Effector CD4-positive, alpha-beta T cell (primary cell): ENCODE results near the gene NINJ2.
"Not testable (repeated sequence)": the region's sequence is repeated elsewhere in the genome, so short reads cannot be mapped to it uniquely, and the experiment has no call there.

Experiments used
- DNase-seq: peaks from one replicate; pipeline ENCODE4 v3.0.0-alpha.2; 2020

The NINJ2 gene

GRCh38 chr12:640773-641172 is 22.5 kb downstream of the NINJ2 start:
- no peak for DNase-seq

- DNase-seq: no peak
Measured at GRCh38 chr12:639988-640387, 23.3 kb downstream of the NINJ2 start.

GRCh38 chr12:639566-639965 is 23.7 kb downstream of the NINJ2 start:
- no peak for DNase-seq

- no peak for DNase-seq
Measured at GRCh38 chr12:638953-639557, 24.2 kb downstream of the NINJ2 start.

GRCh38 chr12:636632-637031 is 26.6 kb downstream of the NINJ2 start:
- no peak for DNase-seq

- DNase-seq: no peak
Measured at GRCh38 chr12:633731-634130, 29.5 kb downstream of the NINJ2 start.

- DNase-seq: no peak
Measured at GRCh38 chr12:632102-632696, 31.0 kb downstream of the NINJ2 start.

GRCh38 chr12:630656-631632 is 32.3 kb downstream of the NINJ2 start:
- peak; percentile 49 for DNase-seq

GRCh38 chr12:628742-629078 is 34.5 kb downstream of the NINJ2 start:
- DNase-seq: not testable (repeated sequence)

GRCh38 chr12:627863-628741 is 35.1 kb downstream of the NINJ2 start:
- no peak for DNase-seq

- DNase-seq: no peak
Measured at GRCh38 chr12:627285-627684, 36.0 kb downstream of the NINJ2 start.

GRCh38 chr12:625998-626397 is 37.2 kb downstream of the NINJ2 start:
- no peak for DNase-seq

- no peak for DNase-seq
Measured at GRCh38 chr12:623865-624372, 39.3 kb downstream of the NINJ2 start.

- no peak for DNase-seq
Measured at GRCh38 chr12:623172-623864, 39.9 kb downstream of the NINJ2 start.

GRCh38 chr12:622416-622815 is 40.8 kb downstream of the NINJ2 start:
- DNase-seq: no peak

- no peak for DNase-seq
Measured at GRCh38 chr12:619346-619745, 43.9 kb downstream of the NINJ2 start.

GRCh38 chr12:618605-619004 is 44.6 kb downstream of the NINJ2 start:
- no peak for DNase-seq

- DNase-seq: no peak
Measured at GRCh38 chr12:617304-617915, 45.8 kb downstream of the NINJ2 start.

- no peak for DNase-seq
Measured at GRCh38 chr12:615620-616019, 47.6 kb downstream of the NINJ2 start.

- no peak for DNase-seq
Measured at GRCh38 chr12:614411-614970, 48.8 kb downstream of the NINJ2 start.

- no peak for DNase-seq
Measured at GRCh38 chr12:613996-614395, 49.2 kb downstream of the NINJ2 start.
